H9 (cell line): ENCODE data around the gene SLC34A3. TPM values are rescaled to one million over a fixed set of nuclear protein-coding genes. Genes with fewer than 3 reads are reported as not detected.
A peak's percentile ranks its signal among the peaks of the same experiment; 100 is the strongest.

Experiments
- DNase-seq: peaks from one replicate; pipeline ENCODE4 v3.0.0-alpha.2; 2017
- H2AFZ ChIP-seq: one replicate; pipeline ENCODE4 v1.6.1; 2013; ENCODE audit warnings: mild to moderate bottlenecking, low read length, control low read depth, moderate library complexity
- H2AK5ac ChIP-seq: 2 replicates; pipeline ENCODE4 v1.6.1; 2013; ENCODE audit warnings: low read length, control low read depth, mixed read lengths; ENCODE audit not compliant: insufficient read length
- H2BK120ac ChIP-seq: one replicate; pipeline ENCODE4 v1.6.1; 2013; ENCODE audit warnings: low read depth, mild to moderate bottlenecking, low read length, control low read depth, inconsistent platforms; ENCODE audit not compliant: poor library complexity, severe bottlenecking
- H2BK12ac ChIP-seq: 2 replicates; pipeline ENCODE4 v1.6.1; 2013; ENCODE audit warnings: low read length, control low read depth, mixed read lengths, low read depth; ENCODE audit not compliant: insufficient read length
- H2BK15ac ChIP-seq: 2 replicates; pipeline ENCODE4 v1.6.1; 2013; ENCODE audit warnings: low read depth, low read length, control low read depth
- H2BK20ac ChIP-seq: one replicate; pipeline ENCODE4 v1.6.1; 2013; ENCODE audit warnings: low read depth, mild to moderate bottlenecking, low read length, control low read depth, inconsistent platforms; ENCODE audit not compliant: poor library complexity, severe bottlenecking
- H2BK5ac ChIP-seq: 2 replicates; pipeline ENCODE4 v1.6.1; 2013; ENCODE audit warnings: low read length, control low read depth, mixed read lengths; ENCODE audit not compliant: insufficient read length
- H3K14ac ChIP-seq: 2 replicates; pipeline ENCODE4 v1.6.1; 2013; ENCODE audit warnings: low read length, control low read depth; ENCODE audit not compliant: insufficient read depth
- H3K18ac ChIP-seq: 2 replicates; pipeline ENCODE4 v1.6.1; 2013; ENCODE audit warnings: low read depth, mild to moderate bottlenecking, mixed read lengths, low read length, control low read depth; ENCODE audit not compliant: insufficient read length
- H3K23ac ChIP-seq: 2 replicates; pipeline ENCODE4 v1.6.1; 2013; ENCODE audit warnings: low read length, control low read depth, mixed read lengths, low read depth; ENCODE audit not compliant: insufficient read length
- H3K23me2 ChIP-seq: 2 replicates; pipeline ENCODE4 v1.6.1; 2013; ENCODE audit warnings: low read depth, mild to moderate bottlenecking, mixed read lengths, low read length, control low read depth; ENCODE audit not compliant: insufficient read length, poor library complexity, severe bottlenecking
- H3K27ac ChIP-seq: 2 replicates; pipeline ENCODE4 v1.5.1; 2013; ENCODE audit warnings: low read length, control low read depth, mixed read lengths, low read depth; ENCODE audit not compliant: insufficient read length
- H3K27me3 ChIP-seq: 2 replicates; pipeline ENCODE4 v1.6.1; 2013; ENCODE audit warnings: low read length, control low read depth, inconsistent platforms; ENCODE audit not compliant: insufficient read depth
- H3K4ac ChIP-seq: 2 replicates; pipeline ENCODE4 v1.6.1; 2013; ENCODE audit warnings: low read depth, mild to moderate bottlenecking, control low read depth, inconsistent platforms, low read length, moderate library complexity
- H3K4me1 ChIP-seq: 2 replicates; pipeline ENCODE4 v1.6.1; 2013; ENCODE audit warnings: low read length, control low read depth, inconsistent platforms; ENCODE audit not compliant: insufficient read depth
- H3K4me2 ChIP-seq: 2 replicates; pipeline ENCODE4 v1.6.1; 2013; ENCODE audit warnings: low read length, control low read depth, mixed read lengths; ENCODE audit not compliant: insufficient read length, insufficient read depth
- H3K56ac ChIP-seq: 2 replicates; pipeline ENCODE4 v1.6.1; 2013; ENCODE audit warnings: low read depth, mild to moderate bottlenecking, mixed read lengths, low read length, control low read depth; ENCODE audit not compliant: insufficient read length
- H3K79me1 ChIP-seq: 2 replicates; pipeline ENCODE4 v1.6.1; 2013; ENCODE audit warnings: low read depth, mild to moderate bottlenecking, moderate library complexity, low read length, control low read depth, inconsistent platforms; ENCODE audit not compliant: insufficient read depth, poor library complexity, severe bottlenecking
- H3K79me2 ChIP-seq: 2 replicates; pipeline ENCODE4 v1.6.1; 2013; ENCODE audit warnings: low read length, control low read depth, inconsistent platforms; ENCODE audit not compliant: insufficient read depth
- H3K9ac ChIP-seq: 2 replicates; pipeline ENCODE4 v1.6.1; 2013; ENCODE audit warnings: low read length, control low read depth, mixed read lengths; ENCODE audit not compliant: insufficient read length; ENCODE audit errors: extremely low read depth
- H3K9me3 ChIP-seq: one replicate; pipeline ENCODE4 v1.6.1; 2013; ENCODE audit warnings: low read depth, low read length, inconsistent platforms; ENCODE audit not compliant: control insufficient read depth
- H3T11ph ChIP-seq: one replicate; pipeline ENCODE4 v1.6.1; 2013; ENCODE audit warnings: mild to moderate bottlenecking, low read length, control low read depth, inconsistent platforms
- H4K20me1 ChIP-seq: one replicate; pipeline ENCODE4 v1.6.1; 2013; ENCODE audit not compliant: control insufficient read depth, insufficient read length, insufficient read depth
- H4K5ac ChIP-seq: 2 replicates; pipeline ENCODE4 v1.6.1; 2013; ENCODE audit warnings: low read depth, mild to moderate bottlenecking, mixed read lengths, low read length, control low read depth; ENCODE audit not compliant: insufficient read length
- H4K8ac ChIP-seq: replicated peaks from 2 replicates; pipeline ENCODE4 v1.6.1; 2013; ENCODE audit warnings: low read length, control low read depth, mixed read lengths, low read depth; ENCODE audit not compliant: insufficient read length
- H4K91ac ChIP-seq: 2 replicates; pipeline ENCODE4 v1.6.1; 2013; ENCODE audit warnings: low read depth, mild to moderate bottlenecking, moderate library complexity, mixed read lengths, low read length, control low read depth; ENCODE audit not compliant: insufficient read length
- H3K27ac Mint-ChIP-seq, 3 experiments: 2 replicates in 2 of 3; 3 replicates in 1 of 3; pipeline ENCODE4 v1.8.0; 2020 to 2021; ENCODE audit warnings: mixed read lengths in 3 of 3, mild to moderate bottlenecking in 1 of 3, moderate library complexity in 1 of 3
- H3K27me3 Mint-ChIP-seq: 2 replicates; pipeline ENCODE4 v1.8.0; 2021; ENCODE audit warnings: low read depth, mild to moderate bottlenecking, moderate library complexity, mixed read lengths
- H3K36me3 Mint-ChIP-seq, 3 experiments: 2 replicates in 2 of 3; 3 replicates in 1 of 3; pipeline ENCODE4 v1.8.0; 2020 to 2021; ENCODE audit warnings: low read depth in 3 of 3, mixed read lengths in 3 of 3; ENCODE audit not compliant: insufficient read depth in 1 of 3
- H3K4me1 Mint-ChIP-seq, 2 experiments: 2 replicates each; pipeline ENCODE4 v1.8.0; 2020; ENCODE audit warnings: mixed read lengths in 2 of 2
- H3K4me3 Mint-ChIP-seq, 2 experiments: 2 replicates in 1 of 2; 3 replicates in 1 of 2; pipeline ENCODE4 v1.8.0; 2020 to 2021; ENCODE audit warnings: mild to moderate bottlenecking in 2 of 2, mixed read lengths in 2 of 2, moderate library complexity in 1 of 2
- H3K9me3 Mint-ChIP-seq, 2 experiments: 2 replicates in 1 of 2; 3 replicates in 1 of 2; pipeline ENCODE4 v1.8.0; 2020; ENCODE audit warnings: mild to moderate bottlenecking in 2 of 2, mixed read lengths in 2 of 2, moderate library complexity in 1 of 2
- CTCF ChIP-seq: fragments of 200-600 bp; sonication (generic); conservative IDR thresholded peaks from 3 replicates; pipeline ENCODE4 v1.8.0; 2021; ENCODE audit warnings: antibody characterized with exemption, mild to moderate bottlenecking
- WGBS: extraction: QIAGEN DNeasy Blood & Tissue Kit; methylation state at CpG from one replicate; pipeline ENCODE4 v1.1.7; 2013; ENCODE audit warnings: missing lambda C conversion rate, low lambda C conversion rate, mixed read lengths; ENCODE audit not compliant: insufficient read length; ENCODE audit errors: extremely low coverage; 5-methylcytosine and 5-hydroxymethylcytosine counted together
- total RNA-seq: library from RNA; stranded (reverse); gene quantifications from 2 replicates; pipeline ENCODE4 v1.2.1, GENCODE V29; 2021

The SLC34A3 gene
- total RNA-seq, 1 experiment from 2014 or later = not detected

DNA sequence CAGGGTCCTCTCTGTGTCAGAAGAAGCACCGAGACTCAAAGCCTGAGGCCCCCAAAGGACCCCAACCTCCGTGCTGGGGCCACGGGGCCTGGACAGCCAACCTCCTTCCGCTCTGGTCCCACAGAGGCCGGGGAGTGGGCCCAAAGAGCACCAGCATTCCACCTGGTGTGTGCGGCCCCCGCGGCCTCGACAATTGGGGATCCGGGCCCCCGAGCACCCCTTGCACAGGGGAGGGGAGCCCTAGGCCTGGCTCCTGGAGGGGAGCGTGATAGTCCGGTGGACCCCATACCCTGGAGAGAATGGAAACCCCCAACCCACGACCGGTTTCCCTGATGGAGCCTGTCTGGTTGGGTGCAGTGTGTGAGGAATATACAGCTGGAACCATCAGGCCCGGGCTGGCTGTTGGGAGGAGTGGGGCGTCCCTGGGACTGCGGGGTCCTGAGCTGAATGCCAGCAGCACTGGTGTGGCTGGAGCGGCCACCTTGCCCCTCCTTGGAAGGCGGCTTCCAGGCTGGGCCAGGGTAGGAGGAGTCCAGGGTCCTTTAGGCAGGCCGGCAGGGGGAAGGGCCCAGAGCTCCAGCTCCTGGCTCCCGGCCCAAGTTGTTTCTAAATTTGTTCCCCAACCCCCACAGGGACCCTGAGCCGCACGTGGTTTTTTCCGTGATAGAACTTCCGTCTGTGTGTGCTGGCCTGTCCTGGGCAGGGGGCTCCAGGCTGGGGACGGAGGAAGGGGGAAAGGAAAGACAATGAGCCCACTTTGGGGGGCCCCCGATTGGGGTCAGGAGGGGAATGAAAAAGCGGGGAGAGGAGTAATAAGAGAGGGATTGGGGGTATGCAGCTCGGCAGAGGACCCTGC lies 46.0 kb downstream of the SLC34A3 start:
- Histone ChIP-seq H3K79me2 (no peaks in the 10 kb centered on the region), H2BK12ac (no peak overlapping the region), H2BK20ac (no peak overlapping the region), H3K4ac (no peak overlapping the region), H2BK120ac (no peak overlapping the region), H2AFZ (no peak overlapping the region), H3K9ac (no peak overlapping the region), H3K23me2 (peaks cover 12% of the 10 kb centered on the region), H4K20me1 (no peaks in the 10 kb centered on the region), H4K5ac (no peak overlapping the region), H3K27ac (no peak overlapping the region), H3K18ac (no peak overlapping the region), H3K9me3 (no peaks in the 10 kb centered on the region), H3T11ph (no peak overlapping the region), H3K27me3 (no peaks in the 10 kb centered on the region), H3K23ac (no peak overlapping the region), H3K56ac (no peak overlapping the region), H3K79me1 (no peaks in the 10 kb centered on the region), H2AK5ac (no peak overlapping the region), H3K14ac (no peak overlapping the region), H4K8ac (no peak overlapping the region), H4K91ac (no peak overlapping the region), H3K4me1 (no peaks in the 10 kb centered on the region), H2BK5ac (no peak overlapping the region), H2BK15ac (no peak overlapping the region), H3K4me2 (peak overlapping the region; percentile 10)
- Mint-ChIP-seq H3K36me3 (peaks cover 0 to 10% (median 4%) of the 10 kb centered on the region in 3 experiments; a peak in 5 of 7 replicates), H3K9me3 (no peaks in the 10 kb centered on the region), H3K4me1 (peaks cover 20 to 29% of the 10 kb centered on the region in 2 experiments), H3K27ac (peak overlapping the region; percentile 94 to 99 (median 97)), H3K27me3 (peaks cover 1% of the 10 kb centered on the region; the same call in 1 of the 2 replicates), H3K4me3 (peak overlapping the region; percentile 39 to 74)
- DNase-seq = peak; percentile 71
- WGBS = no CpG with 5 or more reads among the region's 30 CpGs
- TF ChIP-seq CTCF = no peak
